Adipocyte (in vitro differentiated cells): ENCODE data around the gene GIMAP6.
"Not testable (repeated sequence)": the region's sequence is repeated elsewhere in the genome, so short reads cannot be mapped to it uniquely, and the experiment has no call there.

Source experiments
- DNase-seq: peaks from one replicate; pipeline ENCODE4 v3.0.0-alpha.2; 2015; ENCODE audit warnings: low read depth
- H3K27me3 ChIP-seq: replicated peaks from 2 replicates; pipeline ENCODE4 v1.7.0; 2013; ENCODE audit warnings: mild to moderate bottlenecking, low read length, moderate library complexity; ENCODE audit not compliant: control insufficient read depth, insufficient read depth
- H3K36me3 ChIP-seq: 2 replicates; pipeline ENCODE4 v1.7.0; 2013; ENCODE audit warnings: low read length, mild to moderate bottlenecking, moderate library complexity; ENCODE audit not compliant: control insufficient read depth, insufficient read depth, severe bottlenecking
- H3K4me1 ChIP-seq: 2 replicates; pipeline ENCODE4 v1.7.0; 2013; ENCODE audit warnings: mild to moderate bottlenecking, low read length, moderate library complexity; ENCODE audit not compliant: control insufficient read depth, insufficient read depth
- H3K4me3 ChIP-seq: 2 replicates; pipeline ENCODE4 v1.7.0; 2013; ENCODE audit warnings: mild to moderate bottlenecking, low read length, moderate library complexity
- H3K9ac ChIP-seq: 2 replicates; pipeline ENCODE4 v1.7.0; 2013; ENCODE audit warnings: mild to moderate bottlenecking, low read length, moderate library complexity
- H3K9me3 ChIP-seq: 2 replicates; pipeline ENCODE4 v1.7.0; 2013; ENCODE audit warnings: mild to moderate bottlenecking, low read length, moderate library complexity; ENCODE audit not compliant: control insufficient read depth

Gene GIMAP6

DNA sequence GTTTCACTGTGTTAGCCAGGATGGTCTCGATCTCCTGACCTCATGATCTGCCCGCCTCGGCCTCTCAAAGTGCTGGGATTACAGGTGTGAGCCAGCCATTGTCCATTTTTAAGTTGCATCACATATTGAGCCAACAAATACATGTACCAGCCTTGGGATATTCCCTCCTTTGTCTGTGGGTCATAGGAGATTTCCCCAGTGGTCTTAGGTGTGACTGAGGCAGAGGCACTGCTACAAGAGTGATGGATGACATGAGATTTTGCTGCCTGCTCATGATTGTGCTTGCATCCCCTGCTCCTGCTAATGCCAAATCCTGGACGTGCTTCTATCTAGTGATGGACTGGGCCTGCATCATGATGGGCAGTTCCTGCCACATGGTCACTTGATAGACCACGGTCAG lies 10.7 kb upstream of the GIMAP6 start:
- Histone ChIP-seq H3K4me1 (no peaks in the 10 kb centered on the region), H3K4me3 (no peak overlapping the region), H3K9me3 (peaks cover 11% of the 10 kb centered on the region), H3K9ac (no peak overlapping the region), H3K36me3 (no peaks in the 10 kb centered on the region), H3K27me3 (no peaks in the 10 kb centered on the region)
- DNase-seq: no peak

- peaks cover 11% of the 10 kb centered on the region for H3K9me3 ChIP-seq
- H3K36me3 ChIP-seq: no peaks in the 10 kb centered on the region
- no peak for DNase-seq
- H3K4me3 ChIP-seq: no peak overlapping the region
- H3K4me1 ChIP-seq: no peaks in the 10 kb centered on the region
- H3K9ac ChIP-seq: no peak overlapping the region
- H3K27me3 ChIP-seq: no peaks in the 10 kb centered on the region
Measured at GRCh38 chr7:150641854-150642253, 9.7 kb upstream of the GIMAP6 start.

GRCh38 chr7:150633926-150634325 lies 1.7 kb upstream of the GIMAP6 start:
- H3K9ac ChIP-seq: no peak overlapping the region
- H3K9me3 ChIP-seq: peaks cover 3% of the 10 kb centered on the region
- H3K4me1 ChIP-seq: no peaks in the 10 kb centered on the region
- DNase-seq: no peak
- H3K27me3 ChIP-seq: no peaks in the 10 kb centered on the region
- H3K36me3 ChIP-seq: no peaks in the 10 kb centered on the region
- no peak overlapping the region for H3K4me3 ChIP-seq

DNA sequence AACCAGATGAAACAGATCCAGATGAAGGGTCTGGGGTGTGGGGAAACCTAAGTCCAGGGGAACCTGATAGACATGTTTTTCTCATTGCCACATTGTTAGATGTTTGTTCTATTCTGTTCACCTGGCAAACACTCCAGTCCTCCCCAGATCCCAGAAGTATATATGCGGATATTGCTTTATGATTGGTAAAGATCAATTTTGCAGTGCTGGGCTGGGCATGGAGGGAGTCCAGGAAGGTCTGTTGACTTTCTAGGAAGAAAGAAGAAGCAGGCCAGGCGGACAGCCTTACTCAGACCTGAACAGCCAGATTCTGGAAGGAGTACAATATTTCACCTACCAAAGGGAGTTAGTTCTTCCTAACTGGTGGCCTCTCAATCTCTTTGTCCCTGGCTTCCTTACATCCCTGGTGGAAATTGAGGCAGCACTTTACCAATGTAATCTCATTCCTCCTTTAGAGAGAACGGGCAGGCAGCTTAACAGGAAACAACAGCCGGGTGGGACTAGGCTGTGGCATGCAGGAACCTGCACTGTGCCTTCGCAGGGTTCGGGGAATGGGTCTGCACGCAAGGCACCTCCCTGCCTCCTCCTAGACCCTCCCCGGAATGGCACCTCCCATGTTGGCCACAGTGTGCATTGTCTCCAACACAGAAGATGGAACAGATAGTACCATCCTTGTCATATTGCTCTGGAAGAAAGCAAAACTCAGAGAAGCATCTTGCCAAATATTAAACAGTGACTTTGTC lies 930 bp downstream of the GIMAP6 start:
- DNase-seq: no peak
- H3K9me3 ChIP-seq: no peaks in the 10 kb centered on the region

DNA sequence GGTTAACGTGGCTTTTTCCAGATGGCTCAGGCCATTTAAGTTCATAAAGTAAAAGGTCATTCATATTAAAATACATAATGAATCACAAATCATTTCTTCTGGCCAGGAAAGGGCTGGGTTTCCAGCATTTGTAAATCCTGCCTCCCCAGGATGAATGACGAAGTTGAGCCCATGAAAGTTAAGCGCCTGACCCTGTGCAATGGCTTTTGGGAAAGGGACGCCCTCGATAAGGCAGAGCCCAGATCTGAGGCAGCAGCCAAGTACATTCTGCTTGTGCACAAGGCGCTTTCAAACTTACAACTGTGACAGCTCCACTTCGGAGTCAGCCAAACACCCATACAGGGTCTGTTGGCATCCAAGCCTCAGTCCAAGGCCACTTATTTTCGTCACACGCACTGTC lies 2.8 kb downstream of the GIMAP6 start:
- H3K4me1 ChIP-seq: no peaks in the 10 kb centered on the region
- no peaks in the 10 kb centered on the region for H3K36me3 ChIP-seq
- no peak overlapping the region for H3K9ac ChIP-seq
- no peaks in the 10 kb centered on the region for H3K27me3 ChIP-seq
- no peak for DNase-seq
- H3K4me3 ChIP-seq: no peak overlapping the region
- no peaks in the 10 kb centered on the region for H3K9me3 ChIP-seq

More for the DNA sequence above, 930 bp downstream of the GIMAP6 start:
- no peaks in the 10 kb centered on the region for H3K4me1 ChIP-seq
- no peak overlapping the region for H3K4me3 ChIP-seq
- no peaks in the 10 kb centered on the region for H3K27me3 ChIP-seq
- H3K36me3 ChIP-seq: no peaks in the 10 kb centered on the region
- H3K9ac ChIP-seq: no peak overlapping the region

GRCh38 chr7:150627959-150628358 lies 4.2 kb downstream of the GIMAP6 start:
- Histone ChIP-seq H3K9ac (no peak overlapping the region), H3K4me1 (no peaks in the 10 kb centered on the region), H3K4me3 (no peak overlapping the region), H3K27me3 (no peaks in the 10 kb centered on the region), H3K36me3 (no peaks in the 10 kb centered on the region), H3K9me3 (no peaks in the 10 kb centered on the region)
- no peak for DNase-seq

DNA sequence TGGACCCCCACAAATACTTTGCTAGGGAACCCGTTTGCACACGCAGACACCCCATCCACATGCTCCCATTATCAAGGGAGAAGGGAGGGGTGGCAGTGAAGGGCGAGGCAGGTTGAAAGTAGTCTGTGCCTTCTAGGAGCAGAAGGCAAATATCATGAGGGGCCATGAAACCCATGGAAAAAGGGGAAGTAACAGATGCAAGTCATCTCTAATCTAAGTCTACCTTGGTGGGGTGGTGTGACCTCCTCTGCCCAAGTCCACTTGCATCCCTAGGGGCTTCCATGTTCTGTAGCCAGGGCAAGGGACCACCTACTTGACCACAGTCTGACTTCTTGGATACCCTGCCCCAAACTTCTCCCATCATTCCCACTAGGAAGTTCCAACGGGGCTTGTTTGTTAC lies 5.5 kb downstream of the GIMAP6 start:
- Histone ChIP-seq H3K27me3 (no peaks in the 10 kb centered on the region), H3K36me3 (no peaks in the 10 kb centered on the region), H3K4me1 (no peaks in the 10 kb centered on the region), H3K9me3 (no peaks in the 10 kb centered on the region), H3K4me3 (no peak overlapping the region), H3K9ac (no peak overlapping the region)
- no peak for DNase-seq

DNA sequence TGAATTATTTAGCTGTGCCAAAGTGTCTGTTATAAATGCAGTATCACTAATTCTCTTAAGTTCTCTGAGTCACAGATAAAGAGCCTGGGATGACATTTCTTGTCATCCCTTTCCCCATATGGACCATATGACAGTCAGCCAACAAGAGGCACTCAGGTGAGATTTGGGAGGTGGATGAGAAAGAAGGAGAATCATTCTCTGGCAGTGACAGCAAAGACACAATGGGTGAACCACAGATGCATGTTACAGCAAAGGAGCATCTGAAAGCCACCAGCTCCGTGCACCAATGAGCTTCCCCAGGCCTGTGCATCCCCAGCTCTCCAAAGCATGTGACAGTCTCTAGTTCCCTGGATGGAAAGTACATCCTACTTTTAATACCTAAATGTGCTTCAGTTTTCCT lies 10.8 kb downstream of the GIMAP6 start:
- H3K4me3 ChIP-seq: no peak overlapping the region
- H3K9me3 ChIP-seq: no peaks in the 10 kb centered on the region
- H3K4me1 ChIP-seq: no peaks in the 10 kb centered on the region
- no peak overlapping the region for H3K9ac ChIP-seq
- H3K36me3 ChIP-seq: no peaks in the 10 kb centered on the region
- DNase-seq: no peak
- no peaks in the 10 kb centered on the region for H3K27me3 ChIP-seq

GRCh38 chr7:150620617-150621371 lies 11.4 kb downstream of the GIMAP6 start:
- Histone ChIP-seq H3K36me3 (no peaks in the 10 kb centered on the region), H3K9ac (no peak overlapping the region), H3K9me3 (no peaks in the 10 kb centered on the region), H3K4me3 (no peak overlapping the region), H3K27me3 (no peaks in the 10 kb centered on the region), H3K4me1 (no peaks in the 10 kb centered on the region)
- no peak for DNase-seq

- no peak overlapping the region for H3K4me3 ChIP-seq
- no peak for DNase-seq
- no peak overlapping the region for H3K9ac ChIP-seq
- H3K4me1 ChIP-seq: no peaks in the 10 kb centered on the region
- H3K9me3 ChIP-seq: no peaks in the 10 kb centered on the region
- no peaks in the 10 kb centered on the region for H3K36me3 ChIP-seq
- H3K27me3 ChIP-seq: no peaks in the 10 kb centered on the region
Measured at GRCh38 chr7:150620061-150620460, 12.1 kb downstream of the GIMAP6 start.

GRCh38 chr7:150615221-150615755 lies 16.9 kb downstream of the GIMAP6 start:
- H3K27me3 ChIP-seq, H3K36me3 ChIP-seq, H3K9me3 ChIP-seq, H3K4me1 ChIP-seq, DNase-seq, H3K9ac ChIP-seq, H3K4me3 ChIP-seq: not testable (repeated sequence)
